ENCODE results near the gene RPL31.

- no peak for TF ChIP-seq CTCF (IDR thresholded peaks at IDR 0.05; ENCODE audit: low read length)
- TF ChIP-seq EZH2 (IDR thresholded peaks at IDR 0.05; ENCODE audit: borderline replicate concordance, low read length), result no peak
Measured at GRCh38 chr2:100953406-100954043, 48.6 kb upstream of the RPL31 start.

Data from OCI-LY1 (cell line).